A673 (cell line): ENCODE results near the gene RHBG.
"Not testable (repeated sequence)": the region's sequence is repeated elsewhere in the genome, so short reads cannot be mapped to it uniquely, and the experiment has no call there.

Experiments
- CTCF ChIP-seq: fragments of 300-800, 200-600 bp; sonication (generic); conservative IDR thresholded peaks from 2 replicates; pipeline ENCODE4 v1.5.1; 2017; ENCODE audit warnings: low read depth, mild to moderate bottlenecking, antibody characterized with exemption, low read length, moderate library complexity, mixed read lengths
- EZH2 ChIP-seq: fragments of 200-600 bp; sonication (generic); IDR thresholded peaks from 2 replicates; pipeline ENCODE4 v1.6.1; 2017; ENCODE audit warnings: borderline replicate concordance, low read depth, mild to moderate bottlenecking, mixed read lengths, antibody characterized with exemption, low read length; ENCODE audit not compliant: poor library complexity, severe bottlenecking

GRCh38 chr1:156323179-156323578, 45.8 kb upstream of the RHBG start:
- not testable (repeated sequence) for TF ChIP-seq CTCF, EZH2
